GM12872 (cell line): Measurements from ENCODE around the gene GPR139.

Source experiments
- CTCF ChIP-seq: IDR thresholded peaks from 3 replicates; pipeline ENCODE4 v1.5.1; 2011; ENCODE audit warnings: low read depth, mild to moderate bottlenecking, low read length, moderate library complexity; ENCODE audit not compliant: insufficient read depth

The GPR139 gene

GRCh38 chr16:20073203-20074098, at the start of gene GPR139:
TSS of gene GPR139 (minus strand) at chr16:20073890. CDS start at chr16:20073616, 274 bp downstream.
- TF ChIP-seq CTCF: no peak

- no peak for TF ChIP-seq CTCF
Measured at GRCh38 chr16:20122011-20122410, 48.3 kb upstream of the GPR139 start.

- TF ChIP-seq CTCF: no peak
Measured at GRCh38 chr16:20114356-20114755, 40.7 kb upstream of the GPR139 start.

GRCh38 chr16:20111143-20111542, 37.5 kb upstream of the GPR139 start:
- TF ChIP-seq CTCF: no peak

GRCh38 chr16:20107083-20107482, 33.4 kb upstream of the GPR139 start:
- no peak for TF ChIP-seq CTCF

GRCh38 chr16:20104563-20105183, 31.0 kb upstream of the GPR139 start:
- no peak for TF ChIP-seq CTCF

GRCh38 chr16:20102521-20102920, 28.8 kb upstream of the GPR139 start:
- TF ChIP-seq CTCF: no peak
